HG03558 (cell line): ENCODE results near the gene SEC61B.

ENCODE experiments used
- ATAC-seq: cut with Tn5 transposase; IDR thresholded peaks from one replicate; pipeline ENCODE4 v1.9.1; 2021; ENCODE audit warnings: moderate number of reproducible peaks; ENCODE audit not compliant: unreplicated experiment; ENCODE audit errors: extremely low read depth

SEC61B gene

GRCh38 chr9:99266255-99267023 lies 44.4 kb downstream of the SEC61B start:
- ATAC-seq, result peak; percentile 28

- ATAC-seq, result no peak
Observed at GRCh38 chr9:99269416-99269815, 47.3 kb downstream of the SEC61B start.

GRCh38 chr9:99270491-99270890 lies 48.4 kb downstream of the SEC61B start:
- ATAC-seq, result no peak

GRCh38 chr9:99272836-99273235 lies 50.8 kb downstream of the SEC61B start:
- no peak for ATAC-seq

GRCh38 chr9:99274016-99274415 lies 51.9 kb downstream of the SEC61B start:
- no peak for ATAC-seq

GRCh38 chr9:99274495-99274894 lies 52.4 kb downstream of the SEC61B start:
- ATAC-seq, result no peak
